Neural cell (in vitro differentiated cells): ENCODE results near the gene SLC26A9.

Experiments
- EP300 ChIP-seq: fragments of 450-650 bp; conservative IDR thresholded peaks from 2 replicates; pipeline ENCODE4 v1.6.1; 2014; ENCODE audit warnings: antibody characterized with exemption, mild to moderate bottlenecking, moderate library complexity; ENCODE audit not compliant: poor library complexity, severe bottlenecking
- POLR2AphosphoS5 ChIP-seq: IDR thresholded peaks from 2 replicates; pipeline ENCODE4 v1.6.1; 2012
- RAD21 ChIP-seq: fragments of 450-650 bp; conservative IDR thresholded peaks from 2 replicates; pipeline ENCODE4 v1.6.1; 2014; ENCODE audit warnings: antibody characterized with exemption, mild to moderate bottlenecking, moderate library complexity
- TAF1 ChIP-seq: IDR thresholded peaks from 2 replicates; pipeline ENCODE4 v1.6.1; 2012; ENCODE audit warnings: low read depth
- TF ChIP-seq, protein P1 (sequence below): fragments of 450-650 bp; IDR thresholded peaks from 2 replicates; pipeline ENCODE4 v1.5.1; 2014; ENCODE audit warnings: antibody characterized with exemption, mild to moderate bottlenecking, moderate library complexity; ENCODE audit not compliant: poor library complexity, severe bottlenecking
- TF ChIP-seq, protein P2 (sequence below): IDR thresholded peaks from 2 replicates; pipeline ENCODE4 v1.6.1; 2012; ENCODE audit warnings: borderline replicate concordance

DNA sequence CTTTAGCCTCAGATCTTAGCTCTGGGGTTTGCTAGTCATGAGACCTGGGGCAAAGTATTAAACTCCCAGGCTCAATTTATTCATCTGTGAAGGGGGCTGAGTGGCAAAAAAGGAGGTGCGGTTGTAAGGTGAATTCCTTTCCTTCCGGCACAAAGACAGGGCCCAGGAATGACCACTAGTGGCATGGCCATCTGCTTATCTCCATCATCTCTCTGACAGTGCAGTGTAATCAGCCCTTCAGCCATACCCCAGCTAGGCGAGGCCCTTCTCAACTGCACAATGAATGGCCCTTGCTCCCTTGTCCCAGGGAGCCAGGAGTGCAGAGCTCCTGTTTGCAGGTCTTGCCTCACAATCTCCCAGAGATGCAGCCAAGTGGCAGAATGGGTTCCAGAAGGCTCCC lies 5.6 kb upstream of the SLC26A9 start:
- TF ChIP-seq EP300 (no peak), TAF1 (no peak), POLR2AphosphoS5 (no peak), RAD21 (no peak)
- TF ChIP-seq, protein P1, sequence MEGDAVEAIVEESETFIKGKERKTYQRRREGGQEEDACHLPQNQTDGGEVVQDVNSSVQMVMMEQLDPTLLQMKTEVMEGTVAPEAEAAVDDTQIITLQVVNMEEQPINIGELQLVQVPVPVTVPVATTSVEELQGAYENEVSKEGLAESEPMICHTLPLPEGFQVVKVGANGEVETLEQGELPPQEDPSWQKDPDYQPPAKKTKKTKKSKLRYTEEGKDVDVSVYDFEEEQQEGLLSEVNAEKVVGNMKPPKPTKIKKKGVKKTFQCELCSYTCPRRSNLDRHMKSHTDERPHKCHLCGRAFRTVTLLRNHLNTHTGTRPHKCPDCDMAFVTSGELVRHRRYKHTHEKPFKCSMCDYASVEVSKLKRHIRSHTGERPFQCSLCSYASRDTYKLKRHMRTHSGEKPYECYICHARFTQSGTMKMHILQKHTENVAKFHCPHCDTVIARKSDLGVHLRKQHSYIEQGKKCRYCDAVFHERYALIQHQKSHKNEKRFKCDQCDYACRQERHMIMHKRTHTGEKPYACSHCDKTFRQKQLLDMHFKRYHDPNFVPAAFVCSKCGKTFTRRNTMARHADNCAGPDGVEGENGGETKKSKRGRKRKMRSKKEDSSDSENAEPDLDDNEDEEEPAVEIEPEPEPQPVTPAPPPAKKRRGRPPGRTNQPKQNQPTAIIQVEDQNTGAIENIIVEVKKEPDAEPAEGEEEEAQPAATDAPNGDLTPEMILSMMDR: no peak
- TF ChIP-seq, protein P2, sequence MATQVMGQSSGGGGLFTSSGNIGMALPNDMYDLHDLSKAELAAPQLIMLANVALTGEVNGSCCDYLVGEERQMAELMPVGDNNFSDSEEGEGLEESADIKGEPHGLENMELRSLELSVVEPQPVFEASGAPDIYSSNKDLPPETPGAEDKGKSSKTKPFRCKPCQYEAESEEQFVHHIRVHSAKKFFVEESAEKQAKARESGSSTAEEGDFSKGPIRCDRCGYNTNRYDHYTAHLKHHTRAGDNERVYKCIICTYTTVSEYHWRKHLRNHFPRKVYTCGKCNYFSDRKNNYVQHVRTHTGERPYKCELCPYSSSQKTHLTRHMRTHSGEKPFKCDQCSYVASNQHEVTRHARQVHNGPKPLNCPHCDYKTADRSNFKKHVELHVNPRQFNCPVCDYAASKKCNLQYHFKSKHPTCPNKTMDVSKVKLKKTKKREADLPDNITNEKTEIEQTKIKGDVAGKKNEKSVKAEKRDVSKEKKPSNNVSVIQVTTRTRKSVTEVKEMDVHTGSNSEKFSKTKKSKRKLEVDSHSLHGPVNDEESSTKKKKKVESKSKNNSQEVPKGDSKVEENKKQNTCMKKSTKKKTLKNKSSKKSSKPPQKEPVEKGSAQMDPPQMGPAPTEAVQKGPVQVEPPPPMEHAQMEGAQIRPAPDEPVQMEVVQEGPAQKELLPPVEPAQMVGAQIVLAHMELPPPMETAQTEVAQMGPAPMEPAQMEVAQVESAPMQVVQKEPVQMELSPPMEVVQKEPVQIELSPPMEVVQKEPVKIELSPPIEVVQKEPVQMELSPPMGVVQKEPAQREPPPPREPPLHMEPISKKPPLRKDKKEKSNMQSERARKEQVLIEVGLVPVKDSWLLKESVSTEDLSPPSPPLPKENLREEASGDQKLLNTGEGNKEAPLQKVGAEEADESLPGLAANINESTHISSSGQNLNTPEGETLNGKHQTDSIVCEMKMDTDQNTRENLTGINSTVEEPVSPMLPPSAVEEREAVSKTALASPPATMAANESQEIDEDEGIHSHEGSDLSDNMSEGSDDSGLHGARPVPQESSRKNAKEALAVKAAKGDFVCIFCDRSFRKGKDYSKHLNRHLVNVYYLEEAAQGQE: no peak
